GM19328 (cell line): ENCODE data around the gene NECTIN2.
"Not testable (repeated sequence)": the region's sequence is repeated elsewhere in the genome, so short reads cannot be mapped to it uniquely, and the experiment has no call there.

Experiments
- ATAC-seq: cut with Tn5 transposase; IDR thresholded peaks from one replicate; pipeline ENCODE4 v1.9.1; 2021; ENCODE audit warnings: mild to moderate bottlenecking, moderate library complexity; ENCODE audit not compliant: unreplicated experiment

NECTIN2 gene

DNA sequence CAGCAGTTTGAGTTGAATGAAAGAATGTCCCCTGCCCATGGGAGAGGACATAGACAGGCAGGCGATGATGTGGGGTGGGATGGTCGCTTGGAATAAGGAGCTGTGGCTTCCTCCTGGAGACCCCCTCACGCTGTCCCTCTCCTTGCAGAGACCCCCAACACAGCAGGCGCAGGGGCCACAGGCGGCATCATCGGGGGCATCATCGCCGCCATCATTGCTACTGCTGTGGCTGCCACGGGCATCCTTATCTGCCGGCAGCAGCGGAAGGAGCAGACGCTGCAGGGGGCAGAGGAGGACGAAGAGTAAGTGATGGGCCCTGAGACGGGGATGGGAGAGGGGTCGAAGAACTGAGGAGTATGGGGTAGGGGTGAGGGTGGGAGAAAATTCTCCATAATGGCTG lies 36.0 kb downstream of the NECTIN2 start:
- ATAC-seq, result no peak

DNA sequence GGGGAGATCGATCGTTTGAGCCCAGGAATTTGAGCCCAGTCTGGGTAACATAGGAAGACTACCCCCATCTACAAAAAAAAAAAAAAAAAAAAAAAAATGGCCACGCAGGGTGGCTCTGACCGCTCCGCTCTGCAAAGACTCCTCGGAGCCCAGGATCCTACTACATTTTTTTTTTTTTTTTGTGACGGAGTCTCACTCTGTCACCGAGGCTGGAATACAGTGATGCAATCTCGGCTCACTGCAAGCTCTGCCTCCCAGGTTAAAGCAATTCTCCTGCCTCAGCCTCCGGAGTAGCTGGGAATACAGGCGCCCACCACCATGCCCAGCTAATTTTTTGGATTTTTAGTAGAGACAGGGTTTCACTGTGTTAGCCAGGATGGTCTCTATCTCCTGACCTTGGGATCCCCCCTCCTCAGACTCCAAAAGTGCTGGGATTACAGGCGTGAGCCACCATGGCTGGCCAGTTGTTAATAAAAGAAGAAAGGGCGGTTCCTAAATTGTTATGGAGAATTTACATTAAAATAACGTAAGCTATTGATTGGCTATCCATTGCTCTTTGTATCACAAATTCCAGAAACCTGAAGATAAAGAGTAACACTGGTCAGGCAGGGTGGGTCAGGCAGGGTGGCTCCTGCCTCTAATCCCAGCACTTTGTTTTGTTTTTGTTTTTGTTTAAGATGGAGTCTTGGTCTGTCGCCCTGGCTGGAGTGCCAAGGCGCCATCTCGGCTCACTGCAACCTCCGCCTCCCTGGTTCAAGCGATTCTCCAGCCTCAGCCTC lies 36.7 kb downstream of the NECTIN2 start:
- not testable (repeated sequence) for ATAC-seq

DNA sequence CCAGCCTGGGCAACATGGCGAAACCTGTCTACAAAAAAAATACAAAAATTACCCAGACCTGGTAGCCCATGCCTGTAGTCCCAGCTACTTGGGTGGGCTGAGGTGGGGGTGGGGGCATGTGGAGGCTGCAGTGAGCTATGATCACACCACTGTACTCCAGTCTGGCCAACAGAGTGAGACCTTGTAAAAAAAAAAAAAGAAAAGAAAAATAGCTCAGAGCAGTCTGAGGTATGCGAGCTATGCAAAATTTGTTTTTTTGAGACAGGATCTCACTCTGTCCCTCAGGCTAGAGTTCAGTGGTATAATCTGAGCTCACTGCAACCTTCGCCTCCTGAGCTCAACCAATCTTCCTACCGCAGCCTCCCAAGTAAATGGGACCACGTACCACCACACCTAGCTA lies 37.8 kb downstream of the NECTIN2 start:
- no peak for ATAC-seq

DNA sequence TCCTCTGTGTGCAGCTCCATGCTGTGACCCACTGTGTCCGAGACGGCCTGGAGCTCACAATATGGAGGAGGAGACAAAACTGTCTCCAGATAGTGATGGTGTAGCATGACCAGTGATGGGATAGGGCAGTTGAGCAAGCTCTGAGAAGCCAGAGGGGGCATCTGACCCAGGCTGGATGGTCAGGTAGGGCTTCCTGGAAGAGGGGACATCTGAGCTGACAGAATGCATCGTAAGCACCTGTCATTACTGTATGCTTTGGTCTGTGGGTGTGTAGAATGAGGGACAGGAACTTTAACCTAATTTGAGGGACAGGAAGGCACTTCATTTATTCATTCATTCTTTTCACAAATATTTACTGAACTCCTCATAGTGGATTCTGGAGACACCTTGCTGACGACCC lies 38.5 kb downstream of the NECTIN2 start:
- ATAC-seq, result no peak

DNA sequence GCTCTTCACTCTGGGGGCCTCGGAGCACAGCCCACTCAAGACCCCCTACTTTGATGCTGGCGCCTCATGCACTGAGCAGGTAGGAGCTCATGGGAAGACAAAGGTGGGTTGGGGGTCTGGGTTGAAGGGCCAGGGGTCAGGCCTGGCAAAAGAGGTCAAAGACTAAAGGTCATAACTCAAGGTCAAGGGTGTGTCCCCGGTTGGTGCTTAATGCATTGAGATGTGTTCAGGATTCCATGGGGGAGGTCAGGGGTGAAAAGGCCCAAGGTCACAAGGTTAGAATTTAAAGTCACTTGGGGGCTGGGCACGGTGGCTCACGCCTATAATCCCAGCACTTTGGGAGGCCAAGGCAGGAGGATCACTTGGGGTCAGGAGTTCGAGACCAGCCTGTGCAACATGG lies 40.0 kb downstream of the NECTIN2 start:
- no peak for ATAC-seq

DNA sequence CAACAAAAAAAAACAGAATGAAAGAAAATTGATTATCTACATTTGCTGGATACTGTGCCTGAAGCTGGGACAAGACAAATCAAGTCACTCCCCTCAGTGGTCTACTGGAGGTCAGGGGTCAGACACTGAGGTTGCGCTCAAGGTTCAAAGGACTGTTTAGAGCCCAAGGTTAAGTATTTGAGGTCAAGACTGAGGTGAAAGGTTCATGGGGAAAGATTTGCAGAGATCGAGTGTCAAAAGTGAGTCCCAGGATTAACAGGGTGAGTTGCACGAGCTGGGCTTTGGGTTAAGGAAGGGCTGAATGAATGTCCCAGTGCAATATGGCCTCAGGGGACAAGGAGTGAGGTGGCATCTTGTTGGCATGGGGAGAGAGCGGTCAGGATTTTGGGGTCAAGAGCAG lies 41.6 kb downstream of the NECTIN2 start:
- no peak for ATAC-seq

DNA sequence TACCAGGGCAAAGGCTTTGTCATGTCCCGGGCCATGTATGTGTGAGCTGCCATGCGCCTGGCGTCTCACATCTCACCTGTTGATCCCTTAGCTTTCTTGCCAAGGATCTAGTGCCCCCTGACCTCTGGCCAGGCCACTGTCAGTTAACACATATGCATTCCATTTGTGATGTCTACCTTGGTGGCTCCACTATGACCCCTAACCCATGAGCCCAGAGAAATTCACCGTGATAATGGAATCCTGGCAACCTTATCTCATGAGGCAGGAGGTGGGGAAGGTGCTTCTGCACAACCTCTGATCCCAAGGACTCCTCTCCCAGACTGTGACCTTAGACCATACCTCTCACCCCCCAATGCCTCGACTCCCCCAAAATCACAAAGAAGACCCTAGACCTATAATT lies 42.2 kb downstream of the NECTIN2 start:
- ATAC-seq, result not testable (repeated sequence)

DNA sequence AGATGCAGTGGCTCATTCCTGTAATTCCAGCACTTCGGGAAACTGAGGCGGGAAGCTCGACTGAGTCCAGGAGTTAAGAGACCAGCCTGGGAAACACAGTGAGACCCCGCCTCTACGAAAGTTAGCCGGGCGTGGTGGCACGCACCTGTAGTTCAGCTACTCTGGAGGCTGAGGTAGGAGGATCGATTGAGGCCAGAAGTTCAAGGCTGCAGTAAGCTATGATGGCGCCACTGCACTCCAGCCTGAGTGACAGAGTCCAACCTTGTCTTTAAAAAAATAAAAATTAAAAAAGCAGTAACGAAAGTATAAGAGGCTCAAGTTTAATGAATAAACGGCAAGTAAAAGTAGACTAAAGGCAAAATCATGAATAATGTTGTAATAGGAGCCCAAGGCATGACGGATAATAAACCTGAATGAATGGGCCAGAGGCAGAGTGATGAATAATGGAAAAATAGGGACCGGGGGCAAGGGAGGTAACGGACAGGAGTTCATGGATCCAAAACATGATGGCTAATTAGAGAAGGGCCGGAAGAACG lies 43.8 kb downstream of the NECTIN2 start:
- ATAC-seq, result no peak

DNA sequence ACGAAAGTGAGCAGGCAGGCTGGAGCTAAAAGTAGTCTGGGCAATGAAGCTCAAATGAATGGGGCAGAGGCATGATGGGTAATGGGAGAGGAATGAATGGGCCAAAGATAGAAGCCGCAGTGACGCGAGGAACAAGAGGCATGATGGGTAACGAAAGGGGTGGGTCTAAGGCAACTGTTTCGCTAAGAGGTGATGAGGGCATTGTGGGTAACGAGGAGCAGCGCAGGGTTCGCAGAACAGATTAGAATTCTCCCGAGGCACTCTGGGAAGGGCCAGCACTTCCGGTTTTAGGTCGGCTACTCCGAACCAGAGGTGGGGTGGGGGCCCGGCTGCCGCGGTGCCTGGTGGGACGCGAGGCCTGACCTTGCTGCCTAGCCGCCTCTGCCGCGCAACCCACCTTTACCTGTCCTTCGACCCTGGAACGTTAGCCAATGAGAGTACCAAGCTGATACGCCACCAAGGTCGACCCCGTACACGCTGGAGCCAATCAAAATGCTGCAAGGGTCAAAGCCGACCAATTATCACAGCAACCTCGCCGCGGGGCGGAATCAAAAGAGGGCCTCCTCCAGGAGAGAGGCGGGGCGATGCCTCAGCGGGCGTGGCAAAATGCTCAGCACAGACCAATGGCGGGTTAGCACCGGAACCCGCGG lies 44.4 kb downstream of the NECTIN2 start:
- ATAC-seq, result peak; percentile 79

DNA sequence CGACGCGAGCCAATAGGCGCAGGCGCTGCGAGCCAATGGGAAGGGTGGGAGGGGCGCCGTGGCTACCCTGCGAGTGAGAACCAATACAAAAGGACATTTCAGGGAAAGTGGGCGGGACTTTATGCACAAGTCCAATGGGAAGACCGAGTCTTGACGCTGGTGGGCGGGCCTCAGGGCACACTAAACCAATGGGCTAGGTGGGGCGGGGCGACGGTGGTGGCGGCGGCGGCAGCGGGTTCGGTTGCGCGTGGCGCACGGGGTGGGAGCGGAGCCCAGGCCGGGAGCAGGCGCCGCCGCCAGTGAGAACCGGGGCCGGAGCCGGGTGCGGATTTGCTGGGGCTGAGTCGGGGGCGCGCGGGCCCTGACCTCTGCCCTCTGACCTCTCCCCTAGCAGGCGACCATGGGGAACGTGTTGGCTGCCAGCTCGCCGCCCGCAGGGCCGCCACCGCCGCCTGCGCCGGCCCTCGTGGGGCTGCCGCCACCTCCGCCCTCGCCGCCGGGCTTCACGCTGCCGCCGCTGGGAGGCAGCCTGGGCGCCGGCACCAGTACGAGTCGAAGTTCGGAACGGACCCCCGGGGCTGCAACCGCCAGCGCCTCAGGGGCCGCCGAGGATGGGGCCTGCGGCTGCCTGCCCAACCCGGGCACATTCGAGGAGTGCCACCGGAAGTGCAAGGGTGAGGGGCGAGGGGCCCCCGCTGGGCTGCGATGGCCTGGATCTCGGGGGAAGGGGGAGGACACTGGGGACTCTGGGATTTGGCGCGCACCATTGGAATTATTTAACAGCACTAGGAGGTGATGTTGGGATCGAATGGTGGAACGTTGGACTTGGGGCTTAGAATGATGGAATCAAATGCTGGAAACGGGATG lies 45.2 kb downstream of the NECTIN2 start, which contains the start of gene TOMM40:
TSS of gene TOMM40 (plus strand) at position 239 of the 867 bp plus-strand sequence. CDS start at position 401, 162 bp downstream.
- ATAC-seq, result no peak

DNA sequence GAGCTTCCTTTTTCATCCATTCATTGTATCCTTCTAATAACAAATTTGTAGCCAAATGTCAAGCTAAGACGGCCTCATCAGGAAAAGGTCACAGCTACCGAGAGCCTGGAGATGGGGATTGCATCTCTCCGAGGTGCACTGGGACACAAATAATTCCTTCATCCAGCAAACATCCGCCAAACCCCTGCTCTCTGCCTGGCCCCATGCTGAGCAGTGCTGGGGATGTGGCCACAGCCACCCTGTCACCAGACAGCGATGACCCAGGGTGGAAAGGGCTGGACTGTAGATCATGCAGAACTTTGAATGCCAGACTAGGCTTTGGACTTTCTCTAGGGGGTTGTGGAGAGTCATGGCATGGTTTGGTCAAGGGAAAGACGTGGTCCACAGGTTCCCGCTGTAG lies 46.8 kb downstream of the NECTIN2 start:
- no peak for ATAC-seq

DNA sequence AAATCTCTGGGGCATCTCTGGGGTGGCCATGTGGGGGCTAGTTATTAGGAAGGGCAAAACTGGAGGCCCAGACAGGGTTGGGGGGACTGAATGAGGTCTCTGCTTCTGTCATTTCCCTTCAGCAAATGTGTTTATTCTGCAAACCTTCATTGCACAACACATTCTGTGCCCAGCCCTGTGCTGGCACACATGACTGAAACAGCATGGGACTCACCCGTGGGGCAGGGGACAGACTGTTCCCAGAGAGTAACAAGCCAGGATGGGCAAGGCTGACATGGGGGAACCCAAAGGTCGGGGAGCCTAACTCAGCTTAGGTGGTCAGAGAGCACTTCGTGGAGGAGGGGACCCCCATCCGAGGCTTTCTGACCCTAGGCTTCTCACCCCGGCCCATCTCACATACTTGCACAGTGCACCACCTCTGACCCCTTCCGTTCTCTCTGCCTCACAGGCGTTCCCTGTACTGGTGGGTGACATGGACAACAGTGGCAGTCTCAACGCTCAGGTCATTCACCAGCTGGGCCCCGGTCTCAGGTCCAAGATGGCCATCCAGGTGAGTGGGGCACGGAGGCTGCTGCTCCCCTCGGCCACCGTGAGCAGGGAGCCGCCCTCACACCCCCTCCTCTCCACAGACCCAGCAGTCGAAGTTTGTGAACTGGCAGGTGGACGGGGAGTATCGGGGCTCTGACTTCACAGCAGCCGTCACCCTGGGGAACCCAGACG lies 47.4 kb downstream of the NECTIN2 start:
- ATAC-seq, result no peak

DNA sequence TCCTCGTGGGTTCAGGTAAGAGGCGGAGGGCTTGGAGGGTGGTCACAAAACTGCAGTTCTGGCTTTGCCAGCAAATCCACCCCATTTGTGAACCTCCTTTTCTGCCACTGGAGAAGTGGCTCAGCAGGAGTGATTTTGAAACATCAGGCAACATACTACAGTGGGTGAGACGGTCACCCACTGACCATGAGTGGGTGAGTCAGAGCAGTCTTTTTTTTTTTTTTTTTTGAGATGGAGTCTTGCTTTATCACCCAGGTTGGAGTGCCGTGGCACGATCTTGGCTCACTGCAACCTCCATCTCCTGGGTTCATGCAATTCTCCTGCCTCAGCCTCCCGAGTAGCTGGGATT lies 47.9 kb downstream of the NECTIN2 start:
- no peak for ATAC-seq

DNA sequence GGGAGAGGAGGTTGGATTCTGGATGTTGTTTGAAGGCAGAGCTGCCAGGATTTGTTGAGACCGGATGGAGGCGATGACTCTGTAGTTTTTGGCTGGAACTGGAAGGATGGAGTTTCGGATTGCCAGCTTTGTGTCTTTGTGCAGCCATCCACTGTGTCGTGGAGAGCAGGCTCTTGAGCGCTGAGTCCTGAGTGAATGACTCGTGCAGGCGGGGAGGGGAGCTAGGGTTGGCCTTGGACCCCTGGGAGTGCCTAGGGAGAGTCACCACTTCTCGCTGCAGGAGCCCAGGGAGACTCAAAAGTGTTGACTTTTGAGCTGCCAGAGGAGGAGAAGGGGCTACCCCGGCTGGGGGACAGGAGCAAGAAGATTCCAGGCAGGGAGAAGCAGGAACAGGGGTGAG lies 48.8 kb downstream of the NECTIN2 start:
- no peak for ATAC-seq

DNA sequence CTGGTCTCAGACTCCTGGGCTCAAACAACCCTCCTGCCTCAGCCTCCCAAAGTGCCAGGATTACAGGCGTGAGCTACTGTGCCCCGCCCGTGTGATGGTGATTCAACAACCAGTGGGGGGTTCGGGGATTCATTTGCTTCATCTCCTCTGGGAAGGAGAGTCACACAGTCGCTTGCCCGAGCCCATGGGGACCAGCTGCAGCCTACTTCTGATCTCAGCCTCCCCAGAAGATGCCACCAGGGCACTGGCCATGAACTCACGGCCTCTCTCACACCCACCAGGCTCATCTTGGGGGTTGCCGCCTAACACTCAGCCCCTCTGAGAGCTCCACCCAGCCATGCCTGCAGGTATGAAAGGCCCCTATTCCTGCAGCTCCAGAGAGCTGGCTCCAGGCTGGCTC lies 51.7 kb downstream of the NECTIN2 start:
- no peak for ATAC-seq

DNA sequence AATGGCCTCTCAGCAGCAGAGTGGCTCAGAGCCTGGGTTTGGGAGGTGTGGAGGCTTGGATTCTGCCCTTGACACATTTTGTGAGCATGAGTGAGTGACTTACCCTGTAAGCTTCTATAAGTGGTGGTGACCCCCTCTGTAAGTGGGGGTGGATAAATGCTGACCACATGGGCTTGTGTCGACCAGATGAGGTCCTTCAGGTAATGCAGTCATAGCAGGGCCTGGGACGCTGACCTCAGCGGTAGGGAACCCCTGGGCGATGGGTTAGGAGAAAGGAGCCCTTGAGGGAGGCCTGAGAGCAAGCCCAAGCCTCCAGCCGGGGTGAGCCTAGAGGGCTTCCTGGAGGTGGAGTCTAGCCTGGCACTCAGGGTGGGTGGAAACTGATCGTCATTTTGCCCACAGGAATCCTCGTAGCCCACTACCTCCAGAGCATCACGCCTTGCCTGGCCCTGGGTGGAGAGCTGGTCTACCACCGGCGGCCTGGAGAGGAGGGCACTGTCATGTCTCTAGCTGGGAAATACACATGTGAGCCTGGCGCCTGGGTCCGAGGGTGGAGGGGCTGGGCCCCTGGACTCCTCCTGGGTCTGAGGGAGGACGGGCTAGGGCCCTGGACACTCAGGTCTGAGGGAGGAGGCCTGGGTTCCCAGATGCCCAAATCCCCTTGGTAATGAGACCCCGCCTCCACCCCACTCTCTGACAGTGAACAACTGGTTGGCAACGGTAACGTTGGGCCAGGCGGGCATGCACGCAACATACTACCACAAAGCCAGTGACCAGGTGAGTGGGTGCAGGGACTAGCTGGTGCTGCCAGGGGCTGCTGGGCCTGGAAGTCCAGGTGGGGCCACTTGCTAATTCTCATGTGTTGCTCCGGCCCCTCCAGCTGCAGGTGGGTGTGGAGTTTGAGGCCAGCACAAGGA lies 54.5 kb downstream of the NECTIN2 start:
- no peak for ATAC-seq

DNA sequence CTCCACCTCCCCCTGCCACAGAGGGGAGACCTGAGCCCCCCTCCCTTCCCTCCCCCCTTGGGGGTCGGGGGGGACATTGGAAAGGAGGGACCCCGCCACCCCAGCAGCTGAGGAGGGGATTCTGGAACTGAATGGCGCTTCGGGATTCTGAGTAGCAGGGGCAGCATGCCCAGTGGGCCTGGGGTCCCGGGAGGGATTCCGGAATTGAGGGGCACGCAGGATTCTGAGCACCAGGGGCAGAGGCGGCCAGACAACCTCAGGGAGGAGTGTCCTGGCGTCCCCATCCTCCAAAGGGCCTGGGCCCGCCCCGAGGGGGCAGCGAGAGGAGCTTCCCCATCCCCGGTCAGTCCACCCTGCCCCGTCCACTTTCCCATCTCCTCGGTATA lies 57.1 kb downstream of the NECTIN2 start:
- no peak for ATAC-seq

DNA sequence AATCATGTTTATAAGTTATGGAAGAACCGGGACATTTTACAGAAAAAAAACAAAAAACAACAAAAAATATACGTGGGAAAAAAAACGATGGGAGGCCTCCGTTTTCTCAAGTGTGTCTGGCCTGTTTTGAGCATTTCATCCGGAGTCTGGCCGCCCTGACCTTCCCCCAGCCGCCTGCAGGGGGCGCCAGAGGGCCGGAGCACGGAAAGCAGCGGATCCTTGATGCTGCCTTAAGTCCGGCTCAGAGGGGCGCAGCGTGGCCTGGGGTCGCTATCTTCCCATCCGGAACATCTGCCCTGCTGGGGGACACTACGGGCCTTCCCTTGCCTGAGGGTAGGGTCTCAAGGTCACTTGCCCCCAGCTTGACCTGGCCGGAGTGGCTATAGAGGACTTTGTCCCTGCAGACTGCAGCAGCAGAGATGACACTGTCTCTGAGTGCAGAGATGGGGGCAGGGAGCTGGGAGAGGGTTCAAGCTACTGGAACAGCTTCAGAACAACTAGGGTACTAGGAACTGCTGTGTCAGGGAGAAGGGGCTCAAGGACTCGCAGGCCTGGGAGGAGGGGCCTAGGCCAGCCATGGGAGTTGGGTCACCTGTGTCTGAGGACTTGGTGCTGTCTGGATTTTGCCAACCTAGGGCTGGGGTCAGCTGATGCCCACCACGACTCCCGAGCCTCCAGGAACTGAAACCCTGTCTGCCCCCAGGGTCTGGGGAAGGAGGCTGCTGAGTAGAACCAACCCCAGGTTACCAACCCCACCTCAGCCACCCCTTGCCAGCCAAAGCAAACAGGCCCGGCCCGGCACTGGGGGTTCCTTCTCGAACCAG lies 57.7 kb downstream of the NECTIN2 start:
- no peak for ATAC-seq
